ENCODE results near the gene CDIPT. TPM values are rescaled to one million over a fixed set of nuclear protein-coding genes. Genes with fewer than 3 reads are reported as not detected.

The CDIPT gene
- total RNA-seq (2021; ENCODE audit: unreplicated experiment) (58.3 TPM), Bru-seq, nascent RNA (percentile 54 among the genes with signal in this experiment), BruChase-seq, experiment 1, labeled RNA remaining after a 6-hour chase (percentile 83 among the genes with signal in this experiment), BruChase-seq, experiment 2, labeled RNA remaining after a 2-hour chase (percentile 73 among the genes with signal in this experiment)
- polyA plus RNA-seq (2012): 65.6 and 70.5 TPM in 2 replicates
- long read RNA-seq, transcript CDIPT-207 (5 exons, 1,671 nt): minor isoform, 6 of 137 reads
- long read RNA-seq, transcript CDIPT-206 (6 exons, 1,015 nt): minor isoform, 5 of 137 reads
- long read RNA-seq, transcript CDIPT-201 (6 exons, 2,353 nt): major isoform, 100 of 137 reads
- long read RNA-seq, partial matches to known transcripts: 13 of 137 reads
- long read RNA-seq, other reads (novel, unspliced or antisense): 10 of 137 reads

- RAD21 ChIA-PET (ENCODE audit: low non-redundant PET in 1 of 2, low total read pairs in 2 of 2, uncharacterized antibody in 2 of 2, unreplicated experiment in 2 of 2): no interaction called here
- Histone ChIP-seq H4K20me1 (ENCODE audit: insufficient read depth) (no peaks in the 10 kb centered on the region), H3K4me2 (ENCODE audit: low read length) (peak within 1 kb of the TSS; percentile 77), H2AFZ (ENCODE audit: low read depth, low read length, poor library complexity, severe bottlenecking) (peak within 1 kb of the TSS; percentile 87), H3K4me1 (ENCODE audit: control insufficient read depth in 1 of 2, insufficient read depth in 2 of 2, low read length in 2 of 2) (peaks cover 0 to 15% of the 10 kb centered on the region in 2 experiments; a peak in 3 of 4 replicates), H3K9me3 (ENCODE audit: control insufficient read depth in 1 of 2, insufficient read depth in 1 of 2, low read depth in 1 of 2, low read length in 2 of 2) (no peaks in the 10 kb centered on the region), H3K36me3 (ENCODE audit: control insufficient read depth in 1 of 2, insufficient read depth in 2 of 2, low read length in 2 of 2) (peaks cover 10 to 17% of the 10 kb centered on the region in 2 experiments), H3K27ac (ENCODE audit: low read depth, low read length) (peak within 1 kb of the TSS; percentile 80), H3K4me3 (replicated peaks in 1 of 2; ENCODE audit: low read depth in 1 of 2, low read length in 2 of 2) (peak within 1 kb of the TSS; percentile 85 to 89), H3K9ac (ENCODE audit: low read length) (peak within 1 kb of the TSS; percentile 78), H3K9me2 (ENCODE audit: insufficient read depth) (no peaks in the 10 kb centered on the region), H3K27me3 (ENCODE audit: insufficient read depth, low read length) (no peaks in the 10 kb centered on the region), H3K79me2 (ENCODE audit: insufficient read depth, low read length) (peaks cover 20% of the 10 kb centered on the region)
- intact Hi-C loops (cut with micrococcal nuclease): loop anchor here (5.0 kb wide), 1 partner anchor 46 kb away; the partner anchor contains the start of gene PAGR1
- POLR2A ChIA-PET: interaction anchor here (1.0 to 1.3 kb wide), 2 partner anchors 43 to 156 kb away, joined by 3 to 4 read pairs; partner anchors contain the start of gene MVP
- no TSS peak for BruUV-seq (replicated peaks)
- peak; percentile 99 for ATAC-seq
- CTCF ChIA-PET: interaction anchor here (0.8 to 3.0 kb wide), 4 partner anchors 15 to 46 kb away, joined by 3 to 19 read pairs (median 4); partner anchors contain the start of genes ASPHD1 and MVP
- DNase-seq (ENCODE audit: low read depth, low spot score): peak; percentile 98
- peak; percentile 95 for TF ChIP-seq SP1 (IDR thresholded peaks at IDR 0.05; ENCODE audit: low read depth)
- TF ChIP-seq ZNF274 (IDR thresholded peaks at IDR 0.05; ENCODE audit: low read depth, low read length): no peak
- peak; percentile 82 for TF ChIP-seq YY1 (IDR thresholded peaks at IDR 0.05; ENCODE audit: extremely low read depth, insufficient replicate concordance, low read depth, low read length)
- peak; percentile 75 for TF ChIP-seq CBX3 (IDR thresholded peaks at IDR 0.05; ENCODE audit: low read depth)
- TF ChIP-seq ZFX (IDR thresholded peaks at IDR 0.05): peak; percentile 79; the same call in 1 of the 2 replicates
- peak; percentile 27 for TF ChIP-seq ZBTB33 (IDR thresholded peaks at IDR 0.05; ENCODE audit: extremely low read depth, insufficient replicate concordance, low read length)
- TF ChIP-seq EZH2 (IDR thresholded peaks at IDR 0.05): no peak
- peak; percentile 72; the same call in 1 of the 2 replicates for TF ChIP-seq SIN3A (IDR thresholded peaks at IDR 0.05; ENCODE audit: low read depth)
- TF ChIP-seq ELF1 (IDR thresholded peaks at IDR 0.05; ENCODE audit: borderline replicate concordance, low read depth): no peak; the same call in 1 of the 2 replicates
- TF ChIP-seq, protein P1, sequence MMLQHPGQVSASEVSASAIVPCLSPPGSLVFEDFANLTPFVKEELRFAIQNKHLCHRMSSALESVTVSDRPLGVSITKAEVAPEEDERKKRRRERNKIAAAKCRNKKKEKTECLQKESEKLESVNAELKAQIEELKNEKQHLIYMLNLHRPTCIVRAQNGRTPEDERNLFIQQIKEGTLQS (IDR thresholded peaks at IDR 0.05): no peak
- TF ChIP-seq EZH2phosphoT487 (IDR thresholded peaks at IDR 0.05; ENCODE audit: borderline replicate concordance): no peak
- peak; percentile 49 for TF ChIP-seq RAD21 (IDR thresholded peaks at IDR 0.05; ENCODE audit: low read depth)
- peak; percentile 94 for TF ChIP-seq TCF7L2 (IDR thresholded peaks at IDR 0.05; ENCODE audit: borderline replicate concordance, extremely low read depth, insufficient read depth, insufficient read length)
- TF ChIP-seq, protein P2, sequence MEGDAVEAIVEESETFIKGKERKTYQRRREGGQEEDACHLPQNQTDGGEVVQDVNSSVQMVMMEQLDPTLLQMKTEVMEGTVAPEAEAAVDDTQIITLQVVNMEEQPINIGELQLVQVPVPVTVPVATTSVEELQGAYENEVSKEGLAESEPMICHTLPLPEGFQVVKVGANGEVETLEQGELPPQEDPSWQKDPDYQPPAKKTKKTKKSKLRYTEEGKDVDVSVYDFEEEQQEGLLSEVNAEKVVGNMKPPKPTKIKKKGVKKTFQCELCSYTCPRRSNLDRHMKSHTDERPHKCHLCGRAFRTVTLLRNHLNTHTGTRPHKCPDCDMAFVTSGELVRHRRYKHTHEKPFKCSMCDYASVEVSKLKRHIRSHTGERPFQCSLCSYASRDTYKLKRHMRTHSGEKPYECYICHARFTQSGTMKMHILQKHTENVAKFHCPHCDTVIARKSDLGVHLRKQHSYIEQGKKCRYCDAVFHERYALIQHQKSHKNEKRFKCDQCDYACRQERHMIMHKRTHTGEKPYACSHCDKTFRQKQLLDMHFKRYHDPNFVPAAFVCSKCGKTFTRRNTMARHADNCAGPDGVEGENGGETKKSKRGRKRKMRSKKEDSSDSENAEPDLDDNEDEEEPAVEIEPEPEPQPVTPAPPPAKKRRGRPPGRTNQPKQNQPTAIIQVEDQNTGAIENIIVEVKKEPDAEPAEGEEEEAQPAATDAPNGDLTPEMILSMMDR (IDR thresholded peaks at IDR 0.05 in 2 of 3, conservative IDR thresholded peaks at IDR 0.05 in 1 of 3; ENCODE audit: borderline replicate concordance in 1 of 3, insufficient read depth in 1 of 3, low read depth in 2 of 3, low read length in 2 of 3): peak; percentile 58 to 77 (median 70); a peak in 5 of 6 replicates
- no peak; the same call in 1 of the 2 replicates for TF ChIP-seq EGR1 (IDR thresholded peaks at IDR 0.05; ENCODE audit: low read depth)
- no peak for TF ChIP-seq FOSL1 (IDR thresholded peaks at IDR 0.05; ENCODE audit: low read depth)
Measured at GRCh38 chr16:29862884-29863668, at the start of gene CDIPT. Gene CDIPT, minus strand, starts transcription at chr16:29863226. Its CDS starts 369 bp downstream, at chr16:29862857.

Measured in HCT116 (cell line).